Fibroblast of lung (primary cell): ENCODE measurements around the gene HTT. TPM values are rescaled to one million over a fixed set of nuclear protein-coding genes. Genes with fewer than 3 reads are reported as not detected.

ENCODE experiments used
- DNase-seq, 2 donors: peaks; one replicate each; pipeline versions ENCODE4 v3.0.0 to v3.0.0-alpha.2; 2010; ENCODE audit warnings: low read depth in 2 of 2
- H2AFZ ChIP-seq: 2 replicates; pipeline ENCODE4 v1.5.1; 2012; ENCODE audit warnings: low read length, control low read depth, inconsistent platforms
- H3K27ac ChIP-seq: 2 replicates; pipeline ENCODE4 v1.5.1; 2011; ENCODE audit warnings: low read length, control low read depth; ENCODE audit not compliant: insufficient read depth
- H3K27me3 ChIP-seq: 2 replicates; pipeline ENCODE4 v1.5.1; 2011; ENCODE audit warnings: mild to moderate bottlenecking, low read length; ENCODE audit not compliant: control insufficient read depth, insufficient read depth
- H3K36me3 ChIP-seq: 2 replicates; pipeline ENCODE4 v1.5.1; 2011; ENCODE audit warnings: low read length; ENCODE audit not compliant: control insufficient read depth, insufficient read depth
- H3K4me1 ChIP-seq: 2 replicates; pipeline ENCODE4 v1.5.1; 2011; ENCODE audit warnings: low read length; ENCODE audit not compliant: control insufficient read depth, insufficient read depth; ENCODE audit errors: extremely low read depth
- H3K4me2 ChIP-seq: 2 replicates; pipeline ENCODE4 v1.5.1; 2011; ENCODE audit warnings: low read length, control low read depth; ENCODE audit not compliant: insufficient read depth; ENCODE audit errors: extremely low read depth
- H3K4me3 ChIP-seq, 4 experiments: fragments of 200-600 bp in 1 of 4; sonication (generic) in 1 of 4; replicated peaks in 1 of 4; 2 replicates each; pipeline ENCODE4 v1.5.1; 2011 to 2016; ENCODE audit warnings: low read length in 4 of 4, low read depth in 3 of 4, mild to moderate bottlenecking in 3 of 4, control low read depth in 2 of 4, inconsistent platforms in 1 of 4, mixed read lengths in 1 of 4; ENCODE audit not compliant: insufficient read depth in 1 of 4; ENCODE audit errors: control extremely low read depth in 1 of 4
- H3K79me2 ChIP-seq: 2 replicates; pipeline ENCODE4 v1.5.1; 2012; ENCODE audit warnings: mild to moderate bottlenecking, low read length, inconsistent platforms; ENCODE audit not compliant: control insufficient read depth, insufficient read depth
- H3K9ac ChIP-seq: 2 replicates; pipeline ENCODE4 v1.5.1; 2011; ENCODE audit warnings: mild to moderate bottlenecking, low read length, control low read depth; ENCODE audit not compliant: insufficient read depth
- H3K9me3 ChIP-seq: 2 replicates; pipeline ENCODE4 v1.5.1; 2012; ENCODE audit warnings: low read depth, low read length; ENCODE audit not compliant: control insufficient read depth, insufficient read depth
- H4K20me1 ChIP-seq: 2 replicates; pipeline ENCODE4 v1.5.1; 2011; ENCODE audit warnings: low read length; ENCODE audit not compliant: control insufficient read depth, insufficient read depth; ENCODE audit errors: extremely low read depth
- EZH2 ChIP-seq: IDR thresholded peaks from 2 replicates; pipeline ENCODE4 v1.5.1; 2012; ENCODE audit warnings: low read length, control low read depth, mild to moderate bottlenecking; ENCODE audit errors: missing control alignments
- polyA plus RNA-seq, 2 donors: library from polyadenylated mRNA; depleted of rRNA in 1 of 2; stranded (reverse) in 1 of 2; unstranded in 1 of 2; fragments of >200 nt; gene quantifications; 2 replicates each; pipeline ENCODE4 v1.2.1, GENCODE V29; 2011 to 2012; ENCODE audit warnings: missing spikeins in 1 of 2
- total RNA-seq: library from RNA; depleted of rRNA; stranded (reverse); fragments of >200 nt; gene quantifications from 2 replicates; pipeline ENCODE4 v1.2.1, GENCODE V29; 2014
- TF ChIP-seq, protein P1 (sequence below), 2 donors: IDR thresholded peaks in 1 of 2; conservative IDR thresholded peaks in 1 of 2; 1 replicate in 1 of 2; 2 replicates in 1 of 2; pipeline ENCODE4 v1.5.1; 2011 to 2012; ENCODE audit warnings: low read length in 2 of 2, control low read depth in 1 of 2, inconsistent platforms in 1 of 2, low read depth in 1 of 2, mild to moderate bottlenecking in 1 of 2

HTT gene
- total and polyA plus RNA-seq, 2 donors (not counting 1 experiment from before 2014, with no cell fraction given), result 13.2 to 41.8 TPM

DNA sequence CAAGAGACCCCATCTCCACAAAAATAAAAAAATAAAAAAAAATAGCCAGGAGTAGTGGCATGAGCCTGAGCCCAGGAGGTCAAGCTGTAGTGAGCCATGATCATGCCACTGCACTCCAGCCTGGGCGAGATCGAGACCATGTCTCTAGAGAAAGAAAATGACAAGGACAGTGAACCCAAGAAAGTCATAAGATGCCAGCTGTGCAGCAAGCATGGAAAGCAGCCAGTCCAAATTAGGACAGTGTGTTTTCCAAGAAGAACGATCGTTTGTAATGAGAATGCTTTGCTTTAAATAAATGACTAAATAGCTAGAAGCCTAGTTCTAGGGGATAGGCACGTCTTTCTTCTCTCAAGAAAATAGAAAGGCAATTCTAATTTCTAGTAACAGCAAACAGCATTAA lies 116.1 kb downstream of the HTT start:
- Histone ChIP-seq H3K4me2 (no peak overlapping the region), H4K20me1 (no peaks in the 10 kb centered on the region), H3K36me3 (peaks cover 12% of the 10 kb centered on the region), H3K9me3 (no peaks in the 10 kb centered on the region), H2AFZ (no peak overlapping the region), H3K79me2 (no peaks in the 10 kb centered on the region), H3K4me1 (no peaks in the 10 kb centered on the region), H3K9ac (no peak overlapping the region), H3K27ac (no peak overlapping the region), H3K4me3 (no peak overlapping the region), H3K27me3 (no peaks in the 10 kb centered on the region)
- no peak for DNase-seq
- no peak for TF ChIP-seq EZH2
- TF ChIP-seq, protein P1, sequence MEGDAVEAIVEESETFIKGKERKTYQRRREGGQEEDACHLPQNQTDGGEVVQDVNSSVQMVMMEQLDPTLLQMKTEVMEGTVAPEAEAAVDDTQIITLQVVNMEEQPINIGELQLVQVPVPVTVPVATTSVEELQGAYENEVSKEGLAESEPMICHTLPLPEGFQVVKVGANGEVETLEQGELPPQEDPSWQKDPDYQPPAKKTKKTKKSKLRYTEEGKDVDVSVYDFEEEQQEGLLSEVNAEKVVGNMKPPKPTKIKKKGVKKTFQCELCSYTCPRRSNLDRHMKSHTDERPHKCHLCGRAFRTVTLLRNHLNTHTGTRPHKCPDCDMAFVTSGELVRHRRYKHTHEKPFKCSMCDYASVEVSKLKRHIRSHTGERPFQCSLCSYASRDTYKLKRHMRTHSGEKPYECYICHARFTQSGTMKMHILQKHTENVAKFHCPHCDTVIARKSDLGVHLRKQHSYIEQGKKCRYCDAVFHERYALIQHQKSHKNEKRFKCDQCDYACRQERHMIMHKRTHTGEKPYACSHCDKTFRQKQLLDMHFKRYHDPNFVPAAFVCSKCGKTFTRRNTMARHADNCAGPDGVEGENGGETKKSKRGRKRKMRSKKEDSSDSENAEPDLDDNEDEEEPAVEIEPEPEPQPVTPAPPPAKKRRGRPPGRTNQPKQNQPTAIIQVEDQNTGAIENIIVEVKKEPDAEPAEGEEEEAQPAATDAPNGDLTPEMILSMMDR (conservative IDR thresholded peaks at IDR 0.05 in 1 of 2, IDR thresholded peaks at IDR 0.05 in 1 of 2; ENCODE audit: low read depth in 1 of 2, low read length in 2 of 2), result no peak

DNA sequence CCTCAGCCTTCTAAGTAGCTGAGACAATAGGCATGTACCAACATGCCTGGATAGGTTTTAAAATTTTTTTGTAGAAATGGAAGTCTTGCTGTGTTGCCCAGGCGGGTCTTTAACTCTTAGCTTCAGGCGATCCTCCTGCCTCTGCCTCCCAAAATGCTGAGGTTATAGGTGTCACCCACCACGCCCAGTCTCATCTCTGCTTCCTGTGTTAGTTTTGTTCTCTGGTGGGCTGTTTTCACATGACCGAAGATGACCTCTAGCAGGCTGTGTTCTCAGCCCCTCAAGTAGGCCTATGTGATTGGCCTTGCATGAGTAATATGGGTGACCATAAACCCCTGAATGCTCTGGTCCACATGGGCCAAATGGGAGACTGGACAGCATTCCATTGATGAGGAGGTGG lies 117.7 kb downstream of the HTT start:
- no peak overlapping the region for H2AFZ ChIP-seq
- H3K9ac ChIP-seq, result no peak overlapping the region
- no peak overlapping the region for H3K4me3 ChIP-seq
- no peak for DNase-seq
- no peaks in the 10 kb centered on the region for H3K9me3 ChIP-seq
- TF ChIP-seq EZH2, result no peak
- TF ChIP-seq, protein P1 (conservative IDR thresholded peaks at IDR 0.05 in 1 of 2, IDR thresholded peaks at IDR 0.05 in 1 of 2; ENCODE audit: low read depth in 1 of 2, low read length in 2 of 2), result no peak
- no peaks in the 10 kb centered on the region for H4K20me1 ChIP-seq
- H3K4me2 ChIP-seq, result no peak overlapping the region
- no peaks in the 10 kb centered on the region for H3K27me3 ChIP-seq
- H3K79me2 ChIP-seq, result no peaks in the 10 kb centered on the region
- no peaks in the 10 kb centered on the region for H3K4me1 ChIP-seq
- H3K27ac ChIP-seq, result no peak overlapping the region
- peaks cover 15% of the 10 kb centered on the region for H3K36me3 ChIP-seq

DNA sequence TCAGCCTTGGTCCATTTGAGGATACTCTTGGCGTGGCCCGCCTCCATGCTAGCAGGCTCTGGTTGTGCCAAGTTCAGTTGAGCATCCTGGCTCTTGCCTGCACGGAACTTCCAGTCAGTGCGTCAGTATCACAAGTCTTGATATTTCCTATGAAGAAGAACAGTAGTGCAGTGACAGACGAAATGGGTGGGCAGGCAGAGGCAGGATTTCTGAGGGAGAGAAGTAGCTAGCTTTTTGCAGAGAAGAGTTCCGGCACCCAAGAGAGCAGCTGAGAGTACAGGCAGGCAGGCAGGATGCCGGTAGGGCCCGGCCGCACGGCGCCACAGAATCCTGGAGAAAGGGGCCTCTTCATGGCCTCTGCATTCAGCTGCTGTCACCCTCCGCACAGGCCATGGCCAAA lies 118.3 kb downstream of the HTT start:
- H3K27ac ChIP-seq, result no peak overlapping the region
- peaks cover 15% of the 10 kb centered on the region for H3K36me3 ChIP-seq
- no peaks in the 10 kb centered on the region for H3K9me3 ChIP-seq
- TF ChIP-seq, protein P1 (conservative IDR thresholded peaks at IDR 0.05 in 1 of 2, IDR thresholded peaks at IDR 0.05 in 1 of 2; ENCODE audit: low read depth in 1 of 2, low read length in 2 of 2), result no peak
- TF ChIP-seq EZH2, result no peak
- DNase-seq, result no peak
- H3K4me1 ChIP-seq, result no peaks in the 10 kb centered on the region
- H3K9ac ChIP-seq, result no peak overlapping the region
- H4K20me1 ChIP-seq, result no peaks in the 10 kb centered on the region
- no peaks in the 10 kb centered on the region for H3K27me3 ChIP-seq
- H3K4me3 ChIP-seq, result no peak overlapping the region
- H3K4me2 ChIP-seq, result no peak overlapping the region
- no peaks in the 10 kb centered on the region for H3K79me2 ChIP-seq
- no peak overlapping the region for H2AFZ ChIP-seq
